ENCODE measurements around the gene HSPA4. TPM values are rescaled to one million over a fixed set of nuclear protein-coding genes. Genes with fewer than 3 reads are reported as not detected.
"Not testable (repeated sequence)": the region's sequence is repeated elsewhere in the genome, so short reads cannot be mapped to it uniquely, and the experiment has no call there.

Gene HSPA4
- polyA plus RNA-seq, 1 donor (not counting 4 experiments of a cell fraction or from before 2014, with no cell fraction given): 119 TPM

DNA sequence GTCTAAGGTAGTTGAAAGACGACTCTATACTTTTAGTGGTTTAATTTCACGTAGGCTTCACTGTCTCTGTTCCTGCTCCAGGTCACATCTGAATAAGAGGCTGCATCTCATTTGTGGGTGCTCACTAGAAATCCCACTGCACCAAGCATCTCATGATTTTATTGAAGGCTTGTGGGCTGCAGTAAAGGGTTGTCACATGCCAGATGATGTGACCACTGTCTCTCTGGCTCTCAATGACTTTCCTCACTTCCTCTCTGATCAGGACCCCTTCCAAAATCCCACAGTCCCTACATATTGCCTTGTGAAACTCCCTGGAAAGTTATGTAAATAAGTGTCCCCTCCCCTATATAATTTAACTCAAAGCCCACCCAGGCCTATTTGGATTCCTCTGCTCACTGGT, 16.6 kb upstream of the HSPA4 start:
- H3K9ac ChIP-seq (ENCODE audit: control insufficient read depth, extremely low read depth, insufficient read depth, low read length): no peak overlapping the region
- no peaks in the 10 kb centered on the region for H3K79me2 ChIP-seq (ENCODE audit: control insufficient read depth, insufficient read depth, low read length)
- H3K4me3 ChIP-seq (ENCODE audit: control insufficient read depth in 2 of 3, extremely low read depth in 1 of 3, insufficient read depth in 2 of 3, low read depth in 1 of 3, low read length in 3 of 3): no peak overlapping the region
- no peak for DNase-seq (ENCODE audit: low read depth, low spot score)
- FAIRE-seq: no peak
- H2AFZ ChIP-seq (ENCODE audit: control insufficient read depth, low read length): no peak overlapping the region
- H3K9me1 ChIP-seq (ENCODE audit: control insufficient read depth, extremely low read depth, insufficient read depth, low read length): no peaks in the 10 kb centered on the region
- no peaks in the 10 kb centered on the region for H3K36me3 ChIP-seq (ENCODE audit: control insufficient read depth in 2 of 2, extremely low read depth in 1 of 2, insufficient read depth in 2 of 2, low read length in 2 of 2)
- H3K9me3 ChIP-seq (ENCODE audit: control insufficient read depth, low read depth, low read length): no peaks in the 10 kb centered on the region
- TF ChIP-seq, protein P1, sequence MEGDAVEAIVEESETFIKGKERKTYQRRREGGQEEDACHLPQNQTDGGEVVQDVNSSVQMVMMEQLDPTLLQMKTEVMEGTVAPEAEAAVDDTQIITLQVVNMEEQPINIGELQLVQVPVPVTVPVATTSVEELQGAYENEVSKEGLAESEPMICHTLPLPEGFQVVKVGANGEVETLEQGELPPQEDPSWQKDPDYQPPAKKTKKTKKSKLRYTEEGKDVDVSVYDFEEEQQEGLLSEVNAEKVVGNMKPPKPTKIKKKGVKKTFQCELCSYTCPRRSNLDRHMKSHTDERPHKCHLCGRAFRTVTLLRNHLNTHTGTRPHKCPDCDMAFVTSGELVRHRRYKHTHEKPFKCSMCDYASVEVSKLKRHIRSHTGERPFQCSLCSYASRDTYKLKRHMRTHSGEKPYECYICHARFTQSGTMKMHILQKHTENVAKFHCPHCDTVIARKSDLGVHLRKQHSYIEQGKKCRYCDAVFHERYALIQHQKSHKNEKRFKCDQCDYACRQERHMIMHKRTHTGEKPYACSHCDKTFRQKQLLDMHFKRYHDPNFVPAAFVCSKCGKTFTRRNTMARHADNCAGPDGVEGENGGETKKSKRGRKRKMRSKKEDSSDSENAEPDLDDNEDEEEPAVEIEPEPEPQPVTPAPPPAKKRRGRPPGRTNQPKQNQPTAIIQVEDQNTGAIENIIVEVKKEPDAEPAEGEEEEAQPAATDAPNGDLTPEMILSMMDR (optimal IDR thresholded peaks at IDR 0.05 in 1 of 3, IDR thresholded peaks at IDR 0.05 in 1 of 3, conservative IDR thresholded peaks at IDR 0.05 in 1 of 3; ENCODE audit: extremely low read depth in 1 of 3, insufficient read depth in 2 of 3, low read length in 3 of 3): no peak
- no peak for TF ChIP-seq EZH2 (IDR thresholded peaks at IDR 0.05; ENCODE audit: low read length)
- H3K4me1 ChIP-seq (ENCODE audit: control insufficient read depth, extremely low read depth, insufficient read depth, low read length): no peaks in the 10 kb centered on the region
- H3K27ac ChIP-seq (ENCODE audit: control insufficient read depth, insufficient read depth, low read length): no peak overlapping the region
- H3K27me3 ChIP-seq (ENCODE audit: control insufficient read depth, extremely low read depth, insufficient read depth, low read length): no peaks in the 10 kb centered on the region
- dilution Hi-C loops (cut with MboI; ENCODE audit: extremely low pct_ligation_motif_present, low sequenced_read_pairs): no loop called here
- no peak overlapping the region for H3K4me2 ChIP-seq (ENCODE audit: control insufficient read depth, extremely low read depth, insufficient read depth, low read depth, low read length)
- no peaks in the 10 kb centered on the region for H4K20me1 ChIP-seq (ENCODE audit: control insufficient read depth, extremely low read depth, insufficient read depth, low read length)

DNA sequence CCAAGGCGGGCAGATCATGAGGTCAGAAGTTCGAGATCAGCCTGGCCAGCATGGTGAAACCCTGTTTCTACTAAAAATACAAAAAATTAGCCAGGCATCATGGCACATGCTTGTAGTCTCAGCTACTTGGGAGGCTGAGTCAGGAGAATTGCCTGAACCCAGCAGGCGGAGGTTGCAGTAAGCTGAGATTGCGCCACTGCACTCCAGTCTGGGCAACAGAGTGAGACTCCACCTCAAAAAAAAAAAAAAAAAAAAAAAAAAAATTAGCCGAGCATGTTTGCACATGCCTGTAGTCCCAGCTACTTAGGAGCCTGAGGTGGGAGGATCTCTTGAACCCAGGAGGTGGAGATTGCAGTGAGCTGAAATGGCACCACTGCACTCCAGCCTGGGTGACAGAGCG, 15.1 kb upstream of the HSPA4 start:
- H4K20me1 ChIP-seq (ENCODE audit: control insufficient read depth, extremely low read depth, insufficient read depth, low read length); H3K27me3 ChIP-seq (ENCODE audit: control insufficient read depth, extremely low read depth, insufficient read depth, low read length); H3K9ac ChIP-seq (ENCODE audit: control insufficient read depth, extremely low read depth, insufficient read depth, low read length); DNase-seq (ENCODE audit: low read depth, low spot score); H3K9me1 ChIP-seq (ENCODE audit: control insufficient read depth, extremely low read depth, insufficient read depth, low read length); FAIRE-seq; H3K9me3 ChIP-seq (ENCODE audit: control insufficient read depth, low read depth, low read length); H3K4me2 ChIP-seq (ENCODE audit: control insufficient read depth, extremely low read depth, insufficient read depth, low read depth, low read length); H3K79me2 ChIP-seq (ENCODE audit: control insufficient read depth, insufficient read depth, low read length); dilution Hi-C loops (cut with MboI; ENCODE audit: extremely low pct_ligation_motif_present, low sequenced_read_pairs); H3K4me3 ChIP-seq (ENCODE audit: control insufficient read depth in 2 of 3, extremely low read depth in 1 of 3, insufficient read depth in 2 of 3, low read depth in 1 of 3, low read length in 3 of 3); H3K36me3 ChIP-seq (ENCODE audit: control insufficient read depth in 2 of 2, extremely low read depth in 1 of 2, insufficient read depth in 2 of 2, low read length in 2 of 2); H3K27ac ChIP-seq (ENCODE audit: control insufficient read depth, insufficient read depth, low read length); H2AFZ ChIP-seq (ENCODE audit: control insufficient read depth, low read length): not testable (repeated sequence)
- peaks cover 12% of the 10 kb centered on the region for H3K4me1 ChIP-seq (ENCODE audit: control insufficient read depth, extremely low read depth, insufficient read depth, low read length)

DNA sequence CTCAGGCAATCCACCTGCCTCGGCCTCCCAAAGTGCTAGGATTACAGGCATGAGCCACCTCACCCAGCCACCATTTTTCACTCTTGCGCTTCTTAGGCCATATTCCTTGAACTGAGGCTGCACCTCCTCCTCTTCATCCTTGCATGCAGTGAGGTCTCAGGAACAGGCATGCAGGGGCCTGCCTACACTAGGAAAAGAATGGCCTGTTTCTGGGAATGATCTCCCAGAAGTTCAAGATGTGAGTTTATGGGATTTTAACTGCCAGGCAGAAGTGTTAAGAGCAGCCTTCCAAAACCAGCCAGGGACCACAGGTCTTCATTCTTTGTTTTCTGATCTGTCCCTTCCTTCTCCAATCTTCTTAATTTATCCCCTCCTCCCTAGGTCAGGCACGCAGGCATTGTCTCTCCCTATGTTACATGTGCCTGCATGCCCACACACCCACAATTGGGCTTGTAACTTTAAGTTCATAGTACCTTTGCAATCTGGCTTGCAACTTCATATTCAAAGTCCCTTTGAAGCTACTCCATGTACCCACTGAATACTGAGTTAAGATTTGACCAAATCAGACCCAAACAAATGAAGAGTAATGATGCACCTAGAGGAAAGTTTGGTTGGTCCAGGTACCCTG, 10.5 kb upstream of the HSPA4 start:
- no peak for TF ChIP-seq EZH2 (IDR thresholded peaks at IDR 0.05; ENCODE audit: low read length)
- TF ChIP-seq, protein P1 (optimal IDR thresholded peaks at IDR 0.05 in 1 of 3, IDR thresholded peaks at IDR 0.05 in 1 of 3, conservative IDR thresholded peaks at IDR 0.05 in 1 of 3; ENCODE audit: extremely low read depth in 1 of 3, insufficient read depth in 2 of 3, low read length in 3 of 3): no peak
- H3K9ac ChIP-seq (ENCODE audit: control insufficient read depth, extremely low read depth, insufficient read depth, low read length): peak overlapping the region; percentile 79
- H2AFZ ChIP-seq (ENCODE audit: control insufficient read depth, low read length): peak overlapping the region; percentile 97
- DNase-seq (ENCODE audit: low read depth, low spot score) (peak; percentile 80), FAIRE-seq (peak; percentile 75)
- H3K9me3 ChIP-seq (ENCODE audit: control insufficient read depth, low read depth, low read length): no peaks in the 10 kb centered on the region
- no peaks in the 10 kb centered on the region for H3K36me3 ChIP-seq (ENCODE audit: control insufficient read depth in 2 of 2, extremely low read depth in 1 of 2, insufficient read depth in 2 of 2, low read length in 2 of 2)
- peaks cover 25% of the 10 kb centered on the region for H3K4me1 ChIP-seq (ENCODE audit: control insufficient read depth, extremely low read depth, insufficient read depth, low read length)
- no peaks in the 10 kb centered on the region for H4K20me1 ChIP-seq (ENCODE audit: control insufficient read depth, extremely low read depth, insufficient read depth, low read length)
- H3K79me2 ChIP-seq (ENCODE audit: control insufficient read depth, insufficient read depth, low read length): no peaks in the 10 kb centered on the region
- no peaks in the 10 kb centered on the region for H3K9me1 ChIP-seq (ENCODE audit: control insufficient read depth, extremely low read depth, insufficient read depth, low read length)
- no peaks in the 10 kb centered on the region for H3K27me3 ChIP-seq (ENCODE audit: control insufficient read depth, extremely low read depth, insufficient read depth, low read length)
- H3K27ac ChIP-seq (ENCODE audit: control insufficient read depth, insufficient read depth, low read length): peak overlapping the region; percentile 97
- H3K4me2 ChIP-seq (ENCODE audit: control insufficient read depth, extremely low read depth, insufficient read depth, low read depth, low read length): peak overlapping the region; percentile 94
- H3K4me3 ChIP-seq (ENCODE audit: control insufficient read depth in 2 of 3, extremely low read depth in 1 of 3, insufficient read depth in 2 of 3, low read depth in 1 of 3, low read length in 3 of 3): peak overlapping the region; percentile 2 to 29 (median 5)
- dilution Hi-C loops (cut with MboI; ENCODE audit: extremely low pct_ligation_motif_present, low sequenced_read_pairs): no loop called here
